Activated CD8-positive, alpha-beta memory T cell treated with anti-CD3 and anti-CD28 coated beads for 24 hours (primary cell): ENCODE results near the gene NMRK2.

Source experiments
- DNase-seq: peaks from one replicate; pipeline ENCODE4 v3.0.0-alpha.2; 2020

Gene NMRK2

DNA sequence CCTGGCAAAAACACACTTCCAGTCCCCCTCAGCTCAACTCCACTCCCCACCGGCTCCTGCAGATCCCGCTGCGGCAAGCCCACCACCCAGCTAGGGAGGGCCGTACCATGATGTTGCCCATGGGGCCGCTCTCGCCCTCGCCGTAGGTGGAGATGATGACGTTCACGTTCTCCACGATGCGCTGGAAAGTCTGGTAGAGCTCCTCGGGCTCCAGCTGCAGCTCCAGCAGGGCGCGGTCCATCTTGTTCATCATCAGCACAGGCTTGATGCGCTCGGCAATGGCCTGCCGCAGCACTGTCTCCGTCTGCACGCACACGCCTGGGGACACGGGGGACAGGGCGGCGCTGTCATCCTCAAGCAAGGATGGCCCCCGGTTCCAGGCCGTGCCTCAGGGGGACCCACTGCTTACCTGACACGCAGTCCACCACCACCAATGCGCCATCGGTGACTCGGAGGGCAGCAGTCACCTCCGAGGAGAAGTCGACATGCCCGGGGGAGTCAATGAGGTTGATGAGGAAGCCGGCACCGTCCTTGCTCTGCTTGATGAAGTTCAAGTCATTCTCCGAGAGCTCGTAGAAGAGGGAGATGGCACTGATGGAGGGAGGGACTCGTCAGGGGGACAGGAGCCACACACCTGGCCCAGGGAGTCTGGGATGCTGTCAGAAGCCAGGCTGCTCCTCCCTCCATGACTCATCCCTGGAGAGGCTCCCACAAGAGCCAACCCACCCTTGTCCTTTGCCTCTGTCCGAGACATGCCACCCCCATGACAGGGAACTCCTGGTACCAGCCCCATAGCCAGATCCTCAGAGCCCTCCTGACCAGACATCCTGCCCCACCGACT lies 50.1 kb downstream of the NMRK2 start:
- peak; percentile 66 for DNase-seq

DNA sequence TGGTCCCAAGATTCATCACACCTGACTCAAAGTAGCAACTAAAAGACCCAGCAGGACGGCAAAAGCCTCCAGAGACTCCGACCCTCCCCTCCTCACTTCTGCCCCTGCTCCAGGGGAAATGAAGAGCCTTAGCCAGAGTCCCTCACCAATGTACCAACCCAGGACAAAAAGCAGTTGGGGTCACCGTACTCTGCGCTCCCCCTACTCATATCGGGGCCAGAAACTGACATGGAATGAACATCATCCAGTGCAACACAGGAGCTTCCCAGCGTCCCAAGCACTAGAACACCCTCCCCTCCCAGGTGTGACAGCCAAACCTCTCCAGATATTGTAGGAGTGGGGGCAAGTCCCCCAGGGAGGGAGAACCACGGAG lies 50.7 kb downstream of the NMRK2 start:
- no peak for DNase-seq

DNA sequence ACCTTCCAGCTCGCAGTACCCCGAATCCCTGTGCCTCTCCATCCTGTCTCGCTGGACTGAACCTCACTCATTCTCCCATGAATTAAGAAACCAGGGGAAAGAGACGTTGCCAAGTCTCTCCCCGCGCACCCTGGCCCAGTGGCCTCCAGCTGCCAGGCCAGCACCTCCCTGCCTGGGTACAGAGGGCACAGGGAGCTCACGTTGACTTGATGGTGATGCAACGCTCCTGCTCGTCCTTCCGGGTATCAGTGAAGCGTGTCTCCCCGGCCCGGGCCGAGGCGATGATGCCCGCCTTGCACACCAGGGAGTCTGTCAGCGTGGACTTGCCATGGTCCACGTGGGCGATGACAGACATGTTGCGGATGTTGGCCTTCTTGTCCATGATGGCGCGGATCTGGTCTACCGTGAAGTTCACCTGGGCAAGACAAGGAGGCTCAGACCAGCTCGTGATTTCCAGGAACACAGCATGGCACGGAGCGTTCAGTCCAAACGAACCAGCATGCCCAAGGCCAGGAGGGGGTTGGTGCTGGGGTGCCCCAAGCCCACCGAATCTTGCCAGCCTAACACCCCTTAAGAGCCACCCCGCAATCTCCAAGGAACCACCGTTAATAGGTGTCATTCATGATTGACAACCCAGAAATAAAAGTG lies 51.2 kb downstream of the NMRK2 start:
- DNase-seq: peak; percentile 80

DNA sequence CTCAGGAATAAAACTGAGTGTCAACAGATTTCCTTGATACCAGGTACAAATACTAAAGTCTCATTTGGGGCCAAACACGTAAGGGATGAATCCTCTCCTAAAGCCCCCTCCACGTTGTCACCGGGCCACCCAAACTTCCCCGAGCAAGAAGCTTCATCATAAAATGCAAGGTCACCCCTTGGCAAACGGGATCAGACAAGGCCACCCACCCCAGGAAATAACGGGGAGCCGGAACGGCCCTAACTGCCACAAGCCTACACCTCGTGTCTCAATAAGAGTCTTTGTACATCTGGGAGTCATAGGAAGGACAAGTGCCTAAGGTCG lies 51.7 kb downstream of the NMRK2 start:
- DNase-seq: no peak

DNA sequence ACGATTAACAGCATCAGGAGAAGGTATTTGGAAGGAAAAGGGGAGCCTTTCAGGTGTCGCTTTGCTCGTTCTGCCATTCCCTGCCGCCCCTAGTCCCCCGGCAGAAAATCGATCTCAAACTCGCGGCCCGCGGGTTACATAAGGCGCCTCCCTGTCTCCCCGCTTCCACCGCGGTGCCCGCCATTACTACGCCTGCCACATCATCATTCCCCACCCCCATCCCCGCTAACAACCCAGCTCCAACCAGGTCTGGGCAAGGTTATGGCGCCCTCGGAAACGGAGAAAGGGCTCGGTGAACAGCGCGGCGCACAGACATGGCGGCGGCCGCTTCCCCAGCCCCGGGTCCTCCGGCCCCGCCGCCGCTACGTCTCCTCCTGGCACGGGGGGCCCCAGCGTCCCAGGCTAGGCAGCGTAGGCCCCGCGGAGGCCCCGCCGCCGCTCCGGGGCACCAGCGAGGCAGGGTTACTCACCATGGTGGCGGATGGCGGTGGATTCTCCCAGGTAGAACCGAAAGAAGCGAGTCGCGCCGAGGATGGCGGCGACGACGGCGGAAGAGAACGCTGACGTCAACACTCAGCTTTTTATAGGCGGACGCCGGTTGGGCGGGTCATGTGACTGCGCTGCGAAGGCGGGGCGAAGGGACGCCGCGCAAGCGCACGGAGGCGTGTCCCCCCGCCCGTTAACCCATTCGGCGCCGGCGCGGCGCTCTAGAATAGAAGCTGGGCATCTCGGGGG lies 52.2 kb downstream of the NMRK2 start, which contains the start of gene EEF2:
Gene EEF2 (minus strand): TSS at position 556 of the 735 bp plus-strand sequence. CDS start 83 bp downstream, at position 473.
- peak; percentile 96 for DNase-seq

DNA sequence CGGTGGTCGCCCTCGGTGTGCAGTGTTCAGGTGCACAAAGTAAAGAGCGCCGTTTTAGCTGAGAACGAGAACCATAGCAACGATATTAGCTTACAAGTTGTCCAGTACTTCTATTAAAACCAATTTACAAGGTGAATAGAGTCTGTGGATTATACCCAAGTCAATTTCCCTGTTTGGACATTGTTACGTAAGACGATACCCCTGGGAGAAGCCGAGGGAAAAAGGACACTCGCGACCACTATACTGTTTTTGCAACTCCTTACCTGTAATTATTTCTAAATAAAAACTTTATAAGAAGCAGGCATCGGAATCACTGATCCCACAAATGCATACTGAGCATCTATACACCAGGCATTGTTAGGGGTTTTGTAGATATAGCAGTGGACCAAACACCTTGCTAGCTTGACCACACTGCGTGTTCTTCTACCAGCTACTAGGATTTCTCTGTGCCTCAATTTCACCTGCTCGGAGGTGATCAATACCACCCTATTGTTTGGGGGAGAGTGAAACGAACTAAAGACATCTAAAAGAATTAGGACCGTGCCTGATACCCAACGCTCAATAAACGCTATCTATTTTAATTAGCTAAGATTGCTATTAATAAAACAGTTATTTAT lies 52.9 kb downstream of the NMRK2 start:
- peak; percentile 59 for DNase-seq

DNA sequence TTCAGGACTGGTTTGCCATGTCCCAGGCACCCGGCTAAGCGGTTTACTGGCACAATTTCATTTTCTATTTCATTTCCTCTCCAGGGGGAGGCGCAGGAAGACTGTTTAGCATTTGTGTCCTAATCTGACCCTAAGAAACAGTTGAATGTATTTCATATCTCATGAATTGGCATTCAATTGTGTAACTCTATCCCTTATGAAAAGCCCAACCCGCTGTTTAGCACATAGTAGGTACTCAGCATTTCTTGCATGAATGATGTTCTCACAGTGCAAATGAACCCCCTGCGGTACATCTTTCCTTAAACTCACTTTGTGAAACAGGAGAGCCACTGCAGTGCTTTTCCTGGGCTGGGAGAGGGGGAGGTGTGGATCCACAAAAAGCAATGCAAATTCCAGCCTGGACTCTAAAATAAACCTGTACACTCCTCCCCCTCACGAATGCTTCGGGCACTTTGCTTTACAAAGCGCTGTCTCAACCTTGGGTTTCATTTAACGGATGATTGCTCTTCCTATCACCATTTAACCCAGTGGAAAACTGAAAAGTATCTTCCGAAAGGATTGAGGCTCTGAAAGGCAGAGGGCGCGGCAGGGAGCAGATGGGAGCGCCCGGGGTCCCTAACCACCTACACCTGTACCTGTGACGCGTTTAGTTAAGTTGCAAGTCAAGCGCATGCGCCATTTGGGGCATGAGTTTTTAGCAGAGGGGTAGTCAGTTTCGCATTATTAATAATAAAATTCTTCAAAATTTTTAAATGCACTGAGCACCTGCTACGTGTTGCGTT lies 53.6 kb downstream of the NMRK2 start:
- DNase-seq: peak; percentile 80

DNA sequence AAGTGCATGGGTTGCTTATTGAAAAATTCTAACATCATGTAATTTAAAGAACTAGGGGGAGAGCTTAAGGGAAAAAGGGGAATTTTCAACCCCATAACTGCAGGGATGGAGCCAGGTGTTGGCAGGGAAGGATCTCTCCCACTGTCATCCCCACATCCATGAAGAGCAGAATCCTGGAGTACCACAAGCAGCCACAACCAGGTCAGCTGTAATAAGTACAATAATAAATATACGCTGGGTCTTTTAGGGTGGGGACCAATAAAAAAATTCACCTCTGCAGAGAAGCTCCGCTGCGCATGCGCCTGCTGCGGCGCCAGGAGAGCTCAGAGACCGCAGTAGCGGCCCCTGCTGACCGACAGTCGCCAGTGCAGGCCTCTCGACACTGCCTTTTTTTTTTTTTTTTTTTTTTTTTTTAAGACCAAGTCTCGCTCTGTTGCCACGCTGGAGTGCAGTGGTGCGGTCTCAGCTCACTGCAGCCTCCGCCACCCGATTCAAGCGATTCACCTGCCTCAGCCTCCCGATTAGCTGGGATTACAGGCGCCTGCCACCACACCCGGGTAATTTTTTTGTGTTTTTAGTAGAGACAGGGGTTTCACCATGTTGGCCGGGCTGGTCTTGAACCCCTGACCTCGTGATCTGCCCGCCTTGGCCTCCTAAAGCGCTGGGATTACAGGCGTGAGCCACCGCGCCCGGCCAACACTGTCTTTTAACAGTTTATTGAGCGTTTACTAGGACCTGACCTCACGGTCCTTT lies 54.9 kb downstream of the NMRK2 start:
- peak; percentile 91 for DNase-seq

DNA sequence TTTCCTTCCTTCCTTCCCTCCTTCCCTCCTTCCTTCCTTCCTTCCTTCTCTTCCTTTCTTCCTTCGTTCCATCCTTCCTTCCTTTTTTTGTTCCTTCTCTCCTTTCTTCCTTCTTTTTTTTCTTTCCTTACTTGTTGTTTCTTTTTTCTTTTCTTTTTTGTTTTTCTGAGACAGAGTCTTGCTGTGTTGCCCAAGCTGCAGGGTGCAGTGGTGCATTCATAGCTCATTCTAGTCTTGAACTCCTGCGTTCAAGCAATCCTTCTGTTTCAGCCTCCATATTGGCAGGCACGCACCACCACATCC lies 57.9 kb downstream of the NMRK2 start:
- DNase-seq: no peak
